Measurements from ENCODE around the gene HEXIM2. TPM values are rescaled to one million over a fixed set of nuclear protein-coding genes. Genes with fewer than 3 reads are reported as not detected.
A peak's percentile ranks its signal among the peaks of the same experiment; 100 is the strongest.

The HEXIM2 gene
- total and polyA plus RNA-seq, 2 of the 13 experiments (the other 11 are each of a cell fraction or from before 2014, with no cell fraction given) = 27.1 to 32.4 TPM

GRCh38 chr17:45149037-45149668 lies 12.5 kb upstream of the HEXIM2 start (continued):
- TF ChIP-seq FOSL1 (CRISPR knock-in tag; IDR thresholded peaks at IDR 0.05; ENCODE audit: borderline replicate concordance) = no peak
- TF ChIP-seq NCOA1 (CRISPR knock-in tag; IDR thresholded peaks at IDR 0.05) = no peak
- TF ChIP-seq DZIP1 (CRISPR knock-in tag; IDR thresholded peaks at IDR 0.05) = no peak; the same call in 1 of the 2 replicates
- TF ChIP-seq ZNF441 (CRISPR knock-in tag; IDR thresholded peaks at IDR 0.05; ENCODE audit: borderline replicate concordance) = no peak; the same call in 1 of the 2 replicates
- peak; percentile 43; the same call in 1 of the 2 replicates for TF ChIP-seq SMC3 (IDR thresholded peaks at IDR 0.05; ENCODE audit: low read length)
- TF ChIP-seq MBNL3 (CRISPR knock-in tag; conservative IDR thresholded peaks at IDR 0.05) = no peak
- TF ChIP-seq BCLAF1 (IDR thresholded peaks at IDR 0.05) = no peak
- no peak for TF ChIP-seq ZFYVE20 (CRISPR knock-in tag; IDR thresholded peaks at IDR 0.05; ENCODE audit: borderline replicate concordance, low read depth)
- TF ChIP-seq PCBP1 (IDR thresholded peaks at IDR 0.05; ENCODE audit: borderline replicate concordance, low read depth, low read length) = no peak
- peak; percentile 35 for TF ChIP-seq ZBTB38 (CRISPR knock-in tag; IDR thresholded peaks at IDR 0.05)
- peak; percentile 70 for TF ChIP-seq CBX1 (IDR thresholded peaks at IDR 0.05; ENCODE audit: low read depth)
- TF ChIP-seq ZNF121 (CRISPR knock-in tag; IDR thresholded peaks at IDR 0.05) = no peak
- no peak for TF ChIP-seq ZNF691 (CRISPR knock-in tag; IDR thresholded peaks at IDR 0.05; ENCODE audit: borderline replicate concordance, low read depth)
- TF ChIP-seq ZNF83 (CRISPR knock-in tag; IDR thresholded peaks at IDR 0.05; ENCODE audit: borderline replicate concordance) = no peak
- peak; percentile 77 for TF ChIP-seq STAG1 (CRISPR knock-in tag; IDR thresholded peaks at IDR 0.05)
- no peak for TF ChIP-seq ZBTB39 (CRISPR knock-in tag; IDR thresholded peaks at IDR 0.05)
- TF ChIP-seq RNF219 (CRISPR knock-in tag; IDR thresholded peaks at IDR 0.05) = no peak
